CD14-positive monocyte (primary cell): ENCODE data around the gene ACTG1. TPM values are rescaled to one million over a fixed set of nuclear protein-coding genes. Genes with fewer than 3 reads are reported as not detected.

ENCODE experiments used
- DNase-seq, 3 donors: peaks; one replicate each; pipeline ENCODE4 v3.0.0-alpha.2; 2011 to 2022
- H2AFZ ChIP-seq: 2 replicates; pipeline ENCODE4 v1.6.0; 2012; ENCODE audit warnings: mild to moderate bottlenecking, low read depth, low read length, inconsistent platforms; ENCODE audit not compliant: insufficient read depth, poor library complexity, severe bottlenecking
- H3K27ac ChIP-seq, 2 donors: 1 replicate in 1 of 2; 2 replicates in 1 of 2; pipeline ENCODE4 v1.5.1; 2012 to 2013; ENCODE audit warnings: low read length in 2 of 2, control low read depth in 1 of 2, inconsistent platforms in 1 of 2, low read depth in 1 of 2, mild to moderate bottlenecking in 1 of 2
- H3K27me3 ChIP-seq, 2 donors: one replicate each; pipeline versions ENCODE4 v1.6.0 to v1.6.1; 2011 to 2013; ENCODE audit warnings: low read length in 2 of 2; ENCODE audit not compliant: control insufficient read depth in 2 of 2, insufficient read depth in 2 of 2
- H3K36me3 ChIP-seq, 2 donors: replicated peaks in 1 of 2; 1 replicate in 1 of 2; 2 replicates in 1 of 2; pipeline versions ENCODE4 v1.5.1 to v1.6.1; 2012 to 2013; ENCODE audit warnings: low read length in 2 of 2, control low read depth in 1 of 2, inconsistent platforms in 1 of 2, mild to moderate bottlenecking in 1 of 2; ENCODE audit not compliant: insufficient read depth in 2 of 2, control insufficient read depth in 1 of 2
- H3K4me1 ChIP-seq, 2 donors: 1 replicate in 1 of 2; 2 replicates in 1 of 2; pipeline versions ENCODE4 v1.5.1 to v1.6.1; 2012 to 2013; ENCODE audit warnings: low read length in 2 of 2, control low read depth in 1 of 2, inconsistent platforms in 1 of 2, mild to moderate bottlenecking in 1 of 2, moderate library complexity in 1 of 2; ENCODE audit not compliant: insufficient read depth in 2 of 2, control insufficient read depth in 1 of 2
- H3K4me2 ChIP-seq: replicated peaks from 2 replicates; pipeline ENCODE3; 2012; ENCODE audit warnings: low read length, moderate library complexity, mild to moderate bottlenecking; ENCODE audit not compliant: poor library complexity, severe bottlenecking; ENCODE audit errors: extremely low read depth
- H3K4me3 ChIP-seq, 3 experiments: fragments of 200-600 bp in 1 of 3; sonication (generic) in 1 of 3; replicated peaks in 1 of 3; 1 replicate in 2 of 3; 2 replicates in 1 of 3; pipeline ENCODE4 v1.5.1; 2011 to 2013; ENCODE audit warnings: low read length in 3 of 3, mild to moderate bottlenecking in 3 of 3, control low read depth in 2 of 3, low read depth in 2 of 3, inconsistent platforms in 1 of 3, moderate library complexity in 1 of 3
- H3K79me2 ChIP-seq: 2 replicates; pipeline ENCODE4 v1.6.0; 2012; ENCODE audit warnings: mild to moderate bottlenecking, control low read depth, inconsistent platforms, low read length, moderate library complexity; ENCODE audit not compliant: insufficient read depth
- H3K9ac ChIP-seq: 2 replicates; pipeline ENCODE4 v1.6.0; 2017; ENCODE audit warnings: low read length, mild to moderate bottlenecking; ENCODE audit not compliant: insufficient read depth, poor library complexity, severe bottlenecking
- H3K9me3 ChIP-seq, 2 donors: replicated peaks in 1 of 2; 1 replicate in 1 of 2; 2 replicates in 1 of 2; pipeline versions ENCODE4 v1.5.1 to v1.6.1; 2012 to 2013; ENCODE audit warnings: low read length in 2 of 2, control low read depth in 1 of 2; ENCODE audit not compliant: control insufficient read depth in 1 of 2, insufficient read depth in 1 of 2
- H4K20me1 ChIP-seq: 2 replicates; pipeline ENCODE4 v1.6.0; 2012; ENCODE audit warnings: mild to moderate bottlenecking, low read length, control low read depth, moderate library complexity; ENCODE audit not compliant: insufficient read depth
- H3K27ac Mint-ChIP-seq, 7 donors: one replicate each; pipeline ENCODE4 v1.8.0; 2020; ENCODE audit warnings: mild to moderate bottlenecking in 7 of 7, mixed read lengths in 7 of 7, moderate library complexity in 6 of 7, inconsistent platforms in 2 of 7
- H3K27me3 Mint-ChIP-seq, 3 donors: one replicate each; pipeline ENCODE4 v1.8.0; 2021 to 2022; ENCODE audit warnings: low read depth in 3 of 3, mild to moderate bottlenecking in 3 of 3, mixed read lengths in 3 of 3, moderate library complexity in 3 of 3, inconsistent platforms in 1 of 3
- H3K36me3 Mint-ChIP-seq, 2 donors: one replicate each; pipeline ENCODE4 v1.8.0; 2020; ENCODE audit warnings: mixed read lengths in 2 of 2, inconsistent platforms in 1 of 2, mild to moderate bottlenecking in 1 of 2
- H3K4me1 Mint-ChIP-seq: one replicate; pipeline ENCODE4 v1.8.0; 2020; ENCODE audit warnings: mild to moderate bottlenecking, mixed read lengths
- H3K4me3 Mint-ChIP-seq, 2 donors: one replicate each; pipeline ENCODE4 v1.8.0; 2020; ENCODE audit warnings: mild to moderate bottlenecking in 2 of 2, mixed read lengths in 2 of 2, moderate library complexity in 1 of 2
- H3K9me3 Mint-ChIP-seq, 7 donors: one replicate each; pipeline ENCODE4 v1.8.0; 2020 to 2022; ENCODE audit warnings: mixed read lengths in 7 of 7, mild to moderate bottlenecking in 6 of 7, moderate library complexity in 6 of 7, inconsistent platforms in 2 of 7
- WGBS: methylation state at CpG from one replicate; pipeline ENCODE4 v1.1.5; 2013; ENCODE audit warnings: missing lambda C conversion rate; ENCODE audit not compliant: insufficient coverage; 5-methylcytosine and 5-hydroxymethylcytosine counted together
- intact Hi-C, 2 donors: fragments of 100-400 bp; cut with micrococcal nuclease; formaldehyde crosslinking; loops; one replicate each; pipeline versions ENCODE4 v1.15.0 to v1.15.1; 2023
- polyA plus RNA-seq, 3 donors: library from polyadenylated mRNA; depleted of rRNA in 1 of 3; unstranded in 2 of 3; stranded (reverse) in 1 of 3; fragments of 300-500 nt in 2 of 3; fragments of >200 nt in 1 of 3; fragmentation: Illumina TruSeq in 2 of 3; gene quantifications; 1 replicate in 2 of 3; 2 replicates in 1 of 3; pipeline ENCODE4 v1.2.3, GENCODE V29; 2012 to 2021
- TF ChIP-seq, protein P1 (sequence below): fragments of 200-600 bp; IDR thresholded peaks from one replicate; pipeline ENCODE4 v1.8.0; 2022; ENCODE audit warnings: antibody characterized with exemption, mild to moderate bottlenecking

Gene ACTG1
- polyA plus RNA-seq, 3 donors = 1,133 to 3,195 (median 1,620) TPM

DNA sequence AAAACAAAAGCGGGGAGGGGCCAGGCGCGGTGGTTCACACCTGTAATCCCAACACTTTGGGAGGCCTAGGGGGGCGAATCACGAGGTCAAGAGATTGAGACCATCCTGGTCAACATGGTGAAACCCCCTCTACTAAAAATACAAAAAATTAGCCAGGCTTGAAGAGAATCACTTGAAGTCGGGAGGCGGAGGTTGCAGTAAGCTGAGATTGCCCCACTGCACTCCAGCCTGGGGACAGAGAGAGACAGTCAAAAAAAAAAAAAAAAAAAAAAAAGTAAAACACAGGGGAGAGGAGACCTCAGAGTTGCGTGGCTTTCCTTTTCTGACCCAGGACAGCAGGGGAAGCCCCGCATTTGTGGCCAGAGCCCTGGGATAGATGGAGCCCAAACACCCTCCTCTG is 19.9 kb downstream of the ACTG1 start:
- Mint-ChIP-seq H3K4me1 (peaks cover 8% of the 10 kb centered on the region), H3K27me3 (peaks cover 28 to 58% (median 37%) of the 10 kb centered on the region in 3 donors), H3K27ac (no peak overlapping the region), H3K4me3 (peak overlapping the region in 1 of 2 donors; percentile 57), H3K9me3 (peaks cover 0 to 2% (median 0%) of the 10 kb centered on the region in 7 donors), H3K36me3 (no peaks in the 10 kb centered on the region)
- peaks cover 7 to 13% of the 10 kb centered on the region in 2 donors for H3K4me1 ChIP-seq
- TF ChIP-seq, protein P1, sequence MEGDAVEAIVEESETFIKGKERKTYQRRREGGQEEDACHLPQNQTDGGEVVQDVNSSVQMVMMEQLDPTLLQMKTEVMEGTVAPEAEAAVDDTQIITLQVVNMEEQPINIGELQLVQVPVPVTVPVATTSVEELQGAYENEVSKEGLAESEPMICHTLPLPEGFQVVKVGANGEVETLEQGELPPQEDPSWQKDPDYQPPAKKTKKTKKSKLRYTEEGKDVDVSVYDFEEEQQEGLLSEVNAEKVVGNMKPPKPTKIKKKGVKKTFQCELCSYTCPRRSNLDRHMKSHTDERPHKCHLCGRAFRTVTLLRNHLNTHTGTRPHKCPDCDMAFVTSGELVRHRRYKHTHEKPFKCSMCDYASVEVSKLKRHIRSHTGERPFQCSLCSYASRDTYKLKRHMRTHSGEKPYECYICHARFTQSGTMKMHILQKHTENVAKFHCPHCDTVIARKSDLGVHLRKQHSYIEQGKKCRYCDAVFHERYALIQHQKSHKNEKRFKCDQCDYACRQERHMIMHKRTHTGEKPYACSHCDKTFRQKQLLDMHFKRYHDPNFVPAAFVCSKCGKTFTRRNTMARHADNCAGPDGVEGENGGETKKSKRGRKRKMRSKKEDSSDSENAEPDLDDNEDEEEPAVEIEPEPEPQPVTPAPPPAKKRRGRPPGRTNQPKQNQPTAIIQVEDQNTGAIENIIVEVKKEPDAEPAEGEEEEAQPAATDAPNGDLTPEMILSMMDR = no peak
- H3K9me3 ChIP-seq = no peaks in the 10 kb centered on the region
- no peak overlapping the region for H3K4me3 ChIP-seq
- H3K27me3 ChIP-seq = peaks cover 0 to 19% of the 10 kb centered on the region in 2 donors
- no peak overlapping the region for H3K4me2 ChIP-seq
- intact Hi-C loops = no loop called here
- no peaks in the 10 kb centered on the region for H4K20me1 ChIP-seq
- no peak overlapping the region for H2AFZ ChIP-seq
- 81% methylated on average over 3 of the region's 9 CpGs for WGBS
- H3K27ac ChIP-seq = no peak overlapping the region
- no peak overlapping the region for H3K9ac ChIP-seq
- no peak for DNase-seq
- no peaks in the 10 kb centered on the region for H3K36me3 ChIP-seq
- H3K79me2 ChIP-seq = no peaks in the 10 kb centered on the region

DNA sequence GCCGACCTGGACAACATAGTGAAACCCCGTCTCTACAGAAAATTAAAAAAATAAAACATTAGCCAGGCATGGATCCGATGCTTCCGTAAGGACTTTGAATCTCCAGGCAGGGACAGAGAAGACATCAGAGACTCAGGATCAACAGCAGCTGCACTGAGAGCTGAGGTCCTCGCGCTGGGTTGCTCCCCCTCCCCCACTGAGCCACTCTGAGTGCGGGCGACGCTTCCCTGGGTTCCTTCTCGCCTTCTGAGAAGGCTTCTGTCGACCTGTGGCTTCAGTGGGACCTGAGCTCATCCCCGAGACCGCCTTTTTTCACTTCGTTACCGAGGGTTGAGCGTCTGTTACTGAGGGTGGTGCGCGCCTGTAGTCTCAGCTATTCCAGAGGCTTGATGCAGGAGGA is 20.4 kb downstream of the ACTG1 start:
- Histone ChIP-seq H3K4me3 (no peak overlapping the region), H3K9ac (no peak overlapping the region), H3K36me3 (no peaks in the 10 kb centered on the region), H4K20me1 (no peaks in the 10 kb centered on the region), H3K79me2 (no peaks in the 10 kb centered on the region), H3K27me3 (peaks cover 0 to 19% of the 10 kb centered on the region in 2 donors), H3K4me2 (no peak overlapping the region), H3K27ac (no peak overlapping the region), H3K9me3 (no peaks in the 10 kb centered on the region), H2AFZ (no peak overlapping the region), H3K4me1 (peaks cover 12 to 18% of the 10 kb centered on the region in 2 donors)
- WGBS = 87% methylated on average over 13 of the region's 18 CpGs
- H3K27me3 Mint-ChIP-seq = peaks cover 28 to 56% (median 34%) of the 10 kb centered on the region in 3 donors
- peak overlapping the region in 1 of 2 donors; percentile 7 for H3K4me3 Mint-ChIP-seq
- TF ChIP-seq, protein P1 = no peak
- intact Hi-C loops = no loop called here
- H3K36me3 Mint-ChIP-seq = no peaks in the 10 kb centered on the region
- no peak for DNase-seq
- H3K9me3 Mint-ChIP-seq = peaks cover 0 to 2% (median 0%) of the 10 kb centered on the region in 7 donors
- H3K27ac Mint-ChIP-seq = no peak overlapping the region
- H3K4me1 Mint-ChIP-seq = peaks cover 11% of the 10 kb centered on the region
